Hepatocyte (in vitro differentiated cells): ENCODE results near the gene INTS3.

Experiments
- EZH2 ChIP-seq: fragments of 200-600 bp; sonication (generic); IDR thresholded peaks from 2 replicates; pipeline ENCODE4 v1.6.1; 2016; ENCODE audit warnings: antibody characterized with exemption, mild to moderate bottlenecking, borderline replicate concordance
- TF ChIP-seq, protein P1 (sequence below): fragments of 200-600 bp; sonication (generic); IDR thresholded peaks from 2 replicates; pipeline ENCODE4 v1.5.1; 2016; ENCODE audit warnings: antibody characterized with exemption, mild to moderate bottlenecking; ENCODE audit not compliant: poor library complexity

DNA sequence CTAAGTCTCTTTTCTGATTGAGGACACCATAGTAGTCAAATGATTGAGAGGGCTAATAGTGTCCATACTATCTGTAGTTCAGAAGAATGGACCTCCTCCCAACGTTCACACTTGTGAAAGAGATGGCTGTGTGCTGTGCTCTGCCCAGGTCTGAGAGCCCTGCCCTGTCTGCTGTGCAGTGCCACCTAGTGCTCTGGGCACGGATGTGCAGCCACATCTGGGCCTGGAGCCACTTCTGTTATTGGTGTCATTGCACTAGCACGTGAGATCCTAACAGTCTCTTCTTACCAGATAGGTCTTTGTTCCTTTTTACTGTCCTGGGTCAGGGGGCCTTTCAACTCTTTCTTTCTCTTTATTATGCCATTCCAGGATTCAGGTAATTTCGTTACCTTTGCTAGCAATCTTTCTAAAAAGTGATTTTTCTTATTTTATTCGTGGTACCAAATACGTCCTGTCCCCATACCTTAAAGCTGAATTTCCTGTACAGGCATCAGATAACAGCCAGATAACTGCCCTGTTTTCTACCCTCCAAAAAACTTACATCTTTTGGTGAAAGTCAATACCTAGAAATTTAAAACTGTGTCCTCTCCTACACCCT, 21.7 kb downstream of the INTS3 start:
- TF ChIP-seq, protein P1, sequence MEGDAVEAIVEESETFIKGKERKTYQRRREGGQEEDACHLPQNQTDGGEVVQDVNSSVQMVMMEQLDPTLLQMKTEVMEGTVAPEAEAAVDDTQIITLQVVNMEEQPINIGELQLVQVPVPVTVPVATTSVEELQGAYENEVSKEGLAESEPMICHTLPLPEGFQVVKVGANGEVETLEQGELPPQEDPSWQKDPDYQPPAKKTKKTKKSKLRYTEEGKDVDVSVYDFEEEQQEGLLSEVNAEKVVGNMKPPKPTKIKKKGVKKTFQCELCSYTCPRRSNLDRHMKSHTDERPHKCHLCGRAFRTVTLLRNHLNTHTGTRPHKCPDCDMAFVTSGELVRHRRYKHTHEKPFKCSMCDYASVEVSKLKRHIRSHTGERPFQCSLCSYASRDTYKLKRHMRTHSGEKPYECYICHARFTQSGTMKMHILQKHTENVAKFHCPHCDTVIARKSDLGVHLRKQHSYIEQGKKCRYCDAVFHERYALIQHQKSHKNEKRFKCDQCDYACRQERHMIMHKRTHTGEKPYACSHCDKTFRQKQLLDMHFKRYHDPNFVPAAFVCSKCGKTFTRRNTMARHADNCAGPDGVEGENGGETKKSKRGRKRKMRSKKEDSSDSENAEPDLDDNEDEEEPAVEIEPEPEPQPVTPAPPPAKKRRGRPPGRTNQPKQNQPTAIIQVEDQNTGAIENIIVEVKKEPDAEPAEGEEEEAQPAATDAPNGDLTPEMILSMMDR, result peak; percentile 93
- no peak for TF ChIP-seq EZH2
